LNCAP (cell line): ENCODE measurements around the gene WNT6.

Source experiments
- TF ChIP-seq, protein P1 (sequence below): fragments of 450-650 bp; IDR thresholded peaks from 2 replicates; pipeline ENCODE4 v1.5.1; 2017; ENCODE audit warnings: mild to moderate bottlenecking

Gene WNT6

DNA sequence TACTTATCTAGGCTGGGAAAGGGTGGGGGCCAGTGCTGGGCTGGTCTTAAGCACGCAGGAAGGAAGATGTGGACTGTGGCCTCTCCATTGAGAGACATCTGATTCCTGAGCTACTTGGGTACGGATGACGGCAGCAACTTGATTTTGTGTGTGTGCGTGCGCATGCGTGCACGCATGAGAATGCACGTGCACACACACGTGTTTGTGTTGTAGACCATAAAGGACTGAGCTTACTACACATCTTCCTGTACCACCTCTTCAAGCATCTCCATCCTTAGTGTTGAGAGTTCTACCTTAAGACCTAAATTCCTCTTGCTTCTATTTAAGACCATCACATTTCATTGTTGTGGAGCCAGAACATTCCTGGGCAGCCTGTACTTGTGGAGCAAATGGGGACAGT, 9.5 kb downstream of the WNT6 start:
- TF ChIP-seq, protein P1, sequence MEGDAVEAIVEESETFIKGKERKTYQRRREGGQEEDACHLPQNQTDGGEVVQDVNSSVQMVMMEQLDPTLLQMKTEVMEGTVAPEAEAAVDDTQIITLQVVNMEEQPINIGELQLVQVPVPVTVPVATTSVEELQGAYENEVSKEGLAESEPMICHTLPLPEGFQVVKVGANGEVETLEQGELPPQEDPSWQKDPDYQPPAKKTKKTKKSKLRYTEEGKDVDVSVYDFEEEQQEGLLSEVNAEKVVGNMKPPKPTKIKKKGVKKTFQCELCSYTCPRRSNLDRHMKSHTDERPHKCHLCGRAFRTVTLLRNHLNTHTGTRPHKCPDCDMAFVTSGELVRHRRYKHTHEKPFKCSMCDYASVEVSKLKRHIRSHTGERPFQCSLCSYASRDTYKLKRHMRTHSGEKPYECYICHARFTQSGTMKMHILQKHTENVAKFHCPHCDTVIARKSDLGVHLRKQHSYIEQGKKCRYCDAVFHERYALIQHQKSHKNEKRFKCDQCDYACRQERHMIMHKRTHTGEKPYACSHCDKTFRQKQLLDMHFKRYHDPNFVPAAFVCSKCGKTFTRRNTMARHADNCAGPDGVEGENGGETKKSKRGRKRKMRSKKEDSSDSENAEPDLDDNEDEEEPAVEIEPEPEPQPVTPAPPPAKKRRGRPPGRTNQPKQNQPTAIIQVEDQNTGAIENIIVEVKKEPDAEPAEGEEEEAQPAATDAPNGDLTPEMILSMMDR, result no peak

DNA sequence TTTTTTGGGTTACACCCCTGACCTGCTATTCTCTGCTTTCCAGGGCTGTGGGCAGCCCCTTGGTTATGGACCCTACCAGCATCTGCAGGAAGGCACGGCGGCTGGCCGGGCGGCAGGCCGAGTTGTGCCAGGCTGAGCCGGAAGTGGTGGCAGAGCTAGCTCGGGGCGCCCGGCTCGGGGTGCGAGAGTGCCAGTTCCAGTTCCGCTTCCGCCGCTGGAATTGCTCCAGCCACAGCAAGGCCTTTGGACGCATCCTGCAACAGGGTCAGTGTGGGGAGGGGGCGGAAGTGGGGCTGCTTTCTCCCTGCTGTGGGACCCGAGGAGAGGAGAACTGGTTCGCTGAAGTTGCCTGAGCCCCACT, 11.4 kb downstream of the WNT6 start:
- TF ChIP-seq, protein P1, result no peak

DNA sequence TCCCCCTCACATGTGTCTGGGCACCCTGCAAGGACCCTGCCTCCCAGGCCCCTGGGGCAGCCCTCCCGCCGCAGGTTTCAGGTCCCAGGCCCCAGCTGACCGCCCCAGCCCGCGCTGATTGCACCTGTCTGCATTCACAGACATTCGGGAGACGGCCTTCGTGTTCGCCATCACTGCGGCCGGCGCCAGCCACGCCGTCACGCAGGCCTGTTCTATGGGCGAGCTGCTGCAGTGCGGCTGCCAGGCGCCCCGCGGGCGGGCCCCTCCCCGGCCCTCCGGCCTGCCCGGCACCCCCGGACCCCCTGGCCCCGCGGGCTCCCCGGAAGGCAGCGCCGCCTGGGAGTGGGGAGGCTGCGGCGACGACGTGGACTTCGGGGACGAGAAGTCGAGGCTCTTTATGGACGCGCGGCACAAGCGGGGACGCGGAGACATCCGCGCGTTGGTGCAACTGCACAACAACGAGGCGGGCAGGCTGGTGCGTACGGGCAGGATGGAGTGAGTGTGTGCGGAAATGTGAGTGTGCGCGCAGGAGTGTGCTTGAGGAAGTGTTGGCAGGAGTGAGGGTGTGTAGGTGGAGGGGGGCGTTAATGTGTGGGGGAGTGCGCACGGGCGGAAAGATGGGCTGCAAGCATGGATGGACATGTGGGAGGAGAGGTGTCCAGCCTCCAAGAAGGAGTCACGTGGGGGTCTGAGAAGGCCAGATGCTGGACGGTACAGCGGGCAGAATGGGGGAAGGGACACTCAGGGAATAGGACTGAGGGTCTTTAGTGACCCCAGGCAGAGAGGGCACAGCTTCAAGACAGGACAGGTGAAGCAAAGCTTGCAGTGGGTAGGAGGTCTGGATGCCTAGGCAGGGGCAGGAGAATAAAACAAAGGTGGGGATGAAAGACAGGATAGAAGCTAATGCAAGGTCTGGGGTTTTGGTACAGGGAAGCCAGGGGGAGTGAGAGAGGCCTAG, 12.0 kb downstream of the WNT6 start:
- TF ChIP-seq, protein P1, result no peak

DNA sequence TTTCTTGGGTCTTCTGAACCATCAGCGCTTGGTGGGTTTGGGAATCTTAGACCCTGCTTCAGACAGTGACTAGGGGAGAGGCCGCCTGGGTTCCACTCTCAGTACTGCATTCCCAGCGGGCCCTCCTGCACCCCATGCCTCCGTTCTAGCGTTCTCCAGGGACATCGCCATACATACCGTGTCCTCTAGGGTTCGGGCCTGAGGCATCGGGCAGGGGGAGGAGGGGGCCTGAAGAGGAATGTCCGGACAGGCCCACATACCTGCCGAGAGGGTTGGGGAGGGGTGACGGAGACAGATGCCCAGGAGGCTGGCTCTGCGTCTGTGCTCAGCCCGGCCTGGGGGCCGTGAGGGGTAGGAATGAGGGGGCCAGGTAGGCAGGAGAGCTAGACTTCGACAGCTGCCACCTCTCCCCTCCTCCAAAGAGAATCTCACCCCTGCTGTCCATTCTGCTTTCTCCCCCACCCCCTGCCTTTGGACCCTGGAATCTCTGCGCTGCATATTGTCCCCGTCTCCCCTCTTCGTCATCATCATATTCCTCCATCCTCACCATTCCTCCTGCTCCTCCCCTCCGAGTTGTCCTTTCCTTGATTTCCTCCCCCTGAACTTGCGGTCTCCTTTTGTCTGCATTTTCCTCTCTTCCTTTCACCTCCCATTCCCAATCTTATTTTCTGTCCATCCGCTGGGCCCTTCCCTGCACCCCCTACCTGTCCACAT, 13.2 kb downstream of the WNT6 start:
- TF ChIP-seq, protein P1, result no peak

GRCh38 chr2:218873359-218874194, 14.0 kb downstream of the WNT6 start:
- TF ChIP-seq, protein P1, result no peak

DNA sequence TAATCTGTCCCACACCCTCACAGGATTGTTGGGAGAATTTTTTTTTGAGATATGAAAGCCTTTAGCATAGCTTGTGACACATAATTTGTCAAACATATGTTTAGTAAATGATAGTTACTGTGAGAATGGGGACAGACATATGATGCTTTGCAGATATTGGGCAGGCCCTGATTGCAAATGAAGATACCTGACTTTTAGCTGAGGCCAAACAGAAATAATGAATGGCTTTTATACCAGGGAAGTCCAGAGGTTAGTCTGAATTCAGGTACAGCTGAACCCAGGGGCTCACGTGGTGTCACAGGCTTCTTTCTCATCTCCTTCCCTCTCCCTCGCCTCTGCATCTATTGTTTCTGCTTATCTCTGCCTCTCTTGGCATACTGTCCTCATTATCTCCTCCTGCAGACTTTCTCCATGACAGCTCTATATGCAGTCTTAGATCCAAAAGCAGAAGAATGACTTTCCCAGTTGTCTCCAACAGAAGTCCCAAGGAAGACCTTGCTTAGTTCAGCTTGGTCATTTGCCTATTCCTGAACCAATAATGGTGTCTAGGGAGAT, 16.2 kb downstream of the WNT6 start:
- TF ChIP-seq, protein P1, result no peak
